ENCODE results near the gene NUDT13. TPM values are rescaled to one million over a fixed set of nuclear protein-coding genes. Genes with fewer than 3 reads are reported as not detected.

NUDT13 gene
- total and polyA plus RNA-seq, 9 of the 15 experiments (the other 6 are each of a cell fraction or from before 2014, with no cell fraction given), result 4.7 to 11.1 (median 5.6) TPM

- TF ChIP-seq ZBTB40 (IDR thresholded peaks at IDR 0.05) (peak; percentile 49; the same call in 1 of the 2 replicates), ZBTB40 (CRISPR knock-in tag; IDR thresholded peaks at IDR 0.05) (no peak), ZNF57 (CRISPR knock-in tag; IDR thresholded peaks at IDR 0.05) (0 out of 2 replicates have a peak, but pooled peaks have one; percentile 4), ZEB2 (IDR thresholded peaks at IDR 0.05) (peak; percentile 31), ZNF41 (CRISPR knock-in tag; conservative IDR thresholded peaks at IDR 0.05) (0 out of 2 replicates have a peak, but pooled peaks have one; percentile 40), SMARCA5 (IDR thresholded peaks at IDR 0.05) (0 out of 2 replicates have a peak, but pooled peaks have one; percentile 36), NR2C1 (IDR thresholded peaks at IDR 0.05) (0 out of 2 replicates have a peak, but pooled peaks have one; percentile 18), NR2C1 (tag; IDR thresholded peaks at IDR 0.05) (no peak), ZNF668 (CRISPR knock-in tag; IDR thresholded peaks at IDR 0.05) (no peak), NR2F6 (CRISPR knock-in tag; IDR thresholded peaks at IDR 0.05) (0 out of 2 replicates have a peak, but pooled peaks have one; percentile 56), PHF20 (IDR thresholded peaks at IDR 0.05; ENCODE audit: partially characterized antibody) (peak; percentile 0), U2AF1 (optimal IDR thresholded peaks at IDR 0.05; ENCODE audit: low read depth, low read length) (no peak), ZNF121 (CRISPR knock-in tag; conservative IDR thresholded peaks at IDR 0.05) (no peak), ZNF395 (CRISPR knock-in tag; IDR thresholded peaks at IDR 0.05) (no peak)
Measured at GRCh38 chr10:73097305-73097670, 13.0 kb upstream of the NUDT13 start (continued).

All from K562 (cell line).